K562 (cell line): Measurements from ENCODE around the gene POR. TPM values are rescaled to one million over a fixed set of nuclear protein-coding genes. Genes with fewer than 3 reads are reported as not detected.

ENCODE experiments used
- FOXA1 ChIP-seq: fragments of 450-650 bp; IDR thresholded peaks from 2 replicates; pipeline ENCODE4 v1.6.1; 2016; ENCODE audit warnings: mild to moderate bottlenecking, borderline replicate concordance
- IRF9 ChIP-seq: fragments of 450-650 bp; IDR thresholded peaks from 2 replicates; pipeline ENCODE4 v1.6.1; 2016; ENCODE audit warnings: missing biosample characterization, missing genetic modification characterization
- NFE2L1 ChIP-seq: fragments of 450-650 bp; IDR thresholded peaks from 2 replicates; pipeline ENCODE4 v1.6.1; 2016; ENCODE audit warnings: missing genetic modification characterization, low read depth, mild to moderate bottlenecking, missing compliant biosample characterization, moderate library complexity, borderline replicate concordance
- YY1 ChIP-seq, 3 experiments: IDR thresholded peaks; 2 replicates each; pipeline ENCODE4 v1.6.1; 2011; ENCODE audit warnings: low read length in 2 of 3, mild to moderate bottlenecking in 2 of 3, moderate library complexity in 2 of 3, borderline replicate concordance in 1 of 3, control low read depth in 1 of 3, low read depth in 1 of 3; ENCODE audit not compliant: insufficient read depth in 3 of 3, insufficient replicate concordance in 2 of 3, control insufficient read depth in 1 of 3, insufficient read length in 1 of 3; ENCODE audit errors: extremely low read depth in 1 of 3
- ZBTB26 ChIP-seq: fragments of 450-650 bp; formaldehyde crosslinking; IDR thresholded peaks from 2 replicates; pipeline ENCODE4 v1.4.0; 2022; ENCODE audit warnings: missing genetic modification characterization
- ZFP36 ChIP-seq: fragments of 150-350 bp; IDR thresholded peaks from 2 replicates; pipeline ENCODE4 v1.6.1; 2018; ENCODE audit warnings: low read length, low read depth; ENCODE audit not compliant: partially characterized antibody
- ZNF780A ChIP-seq: fragments of 250-450 bp; sonication (Bioruptor Pico); IDR thresholded peaks from 2 replicates; pipeline ENCODE4 v1.5.0; 2021; ENCODE audit warnings: mild to moderate bottlenecking
- polyA plus RNA-seq, 8 experiments: library from polyadenylated mRNA; depleted of rRNA in 4 of 8; stranded (reverse) in 5 of 8; unstranded in 3 of 8; fragments of >200 nt; fragmentation: Nextera tagmentation in 2 of 8; fragmentation: Illumina TruSeq in 1 of 8; extraction: Ambion mirVana in 2 of 8; extraction: Trizol in 1 of 8; gene quantifications; 2 replicates each; pipeline versions ENCODE4 v1.2.1 to v1.2.3, GENCODE V29; 2011 to 2014; ENCODE audit warnings: inconsistent platforms in 1 of 8, missing spikeins in 1 of 8
- total RNA-seq, 7 experiments: library from RNA; depleted of rRNA in 6 of 7; stranded (reverse); fragments of >200 nt in 6 of 7; fragmentation: Illumina TruSeq in 2 of 7; extraction: Trizol in 2 of 7; gene quantifications; 2 replicates each; pipeline versions ENCODE4 v1.2.1 to v1.2.3, GENCODE V29; 2011 to 2021; ENCODE audit warnings: low replicate concordance in 1 of 7
- TF ChIP-seq, protein P1 (sequence below): fragments of 450-650 bp; IDR thresholded peaks from 2 replicates; pipeline ENCODE4 v1.6.1; 2016; ENCODE audit warnings: borderline replicate concordance
- TF ChIP-seq, protein P2 (sequence below): sonication (generic); formaldehyde crosslinking; IDR thresholded peaks from 2 replicates; pipeline ENCODE4 v1.8.0; 2023; ENCODE audit warnings: mild to moderate bottlenecking, missing genetic modification reagents
- TF ChIP-seq, protein P3 (sequence below): sonication (generic); formaldehyde crosslinking; IDR thresholded peaks from 2 replicates; pipeline ENCODE4 v1.8.1; 2023; ENCODE audit warnings: mild to moderate bottlenecking, missing genetic modification reagents
- TF ChIP-seq, protein P4 (sequence below): fragments of 450-650 bp; IDR thresholded peaks from 2 replicates; pipeline ENCODE4 v1.7.1; 2018; ENCODE audit warnings: mild to moderate bottlenecking, low read depth; ENCODE audit not compliant: partially characterized antibody

Gene POR
- total and polyA plus RNA-seq, 9 of the 15 experiments (the other 6 are each of a cell fraction or from before 2014, with no cell fraction given), result 4.7 to 142 (median 40.8) TPM

- TF ChIP-seq, protein P1, sequence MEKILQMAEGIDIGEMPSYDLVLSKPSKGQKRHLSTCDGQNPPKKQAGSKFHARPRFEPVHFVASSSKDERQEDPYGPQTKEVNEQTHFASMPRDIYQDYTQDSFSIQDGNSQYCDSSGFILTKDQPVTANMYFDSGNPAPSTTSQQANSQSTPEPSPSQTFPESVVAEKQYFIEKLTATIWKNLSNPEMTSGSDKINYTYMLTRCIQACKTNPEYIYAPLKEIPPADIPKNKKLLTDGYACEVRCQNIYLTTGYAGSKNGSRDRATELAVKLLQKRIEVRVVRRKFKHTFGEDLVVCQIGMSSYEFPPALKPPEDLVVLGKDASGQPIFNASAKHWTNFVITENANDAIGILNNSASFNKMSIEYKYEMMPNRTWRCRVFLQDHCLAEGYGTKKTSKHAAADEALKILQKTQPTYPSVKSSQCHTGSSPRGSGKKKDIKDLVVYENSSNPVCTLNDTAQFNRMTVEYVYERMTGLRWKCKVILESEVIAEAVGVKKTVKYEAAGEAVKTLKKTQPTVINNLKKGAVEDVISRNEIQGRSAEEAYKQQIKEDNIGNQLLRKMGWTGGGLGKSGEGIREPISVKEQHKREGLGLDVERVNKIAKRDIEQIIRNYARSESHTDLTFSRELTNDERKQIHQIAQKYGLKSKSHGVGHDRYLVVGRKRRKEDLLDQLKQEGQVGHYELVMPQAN, result peak; percentile 87; the same call in 1 of the 2 replicates
- TF ChIP-seq ZFP36 (peak; percentile 43), YY1 (IDR thresholded peaks at IDR 0.05; ENCODE audit: borderline replicate concordance in 1 of 3, control insufficient read depth in 1 of 3, extremely low read depth in 1 of 3, insufficient read depth in 3 of 3, insufficient read length in 1 of 3, insufficient replicate concordance in 2 of 3, low read depth in 1 of 3, low read length in 2 of 3) (peak in 1 of 3 experiments; percentile 33), ZNF780A (CRISPR knock-in tag) (no peak), IRF9 (tag) (peak; percentile 64; the same call in 1 of the 2 replicates), ZBTB26 (CRISPR knock-in tag) (no peak), FOXA1 (no peak), NFE2L1 (tag) (peak; percentile 99)
- TF ChIP-seq, protein P2, sequence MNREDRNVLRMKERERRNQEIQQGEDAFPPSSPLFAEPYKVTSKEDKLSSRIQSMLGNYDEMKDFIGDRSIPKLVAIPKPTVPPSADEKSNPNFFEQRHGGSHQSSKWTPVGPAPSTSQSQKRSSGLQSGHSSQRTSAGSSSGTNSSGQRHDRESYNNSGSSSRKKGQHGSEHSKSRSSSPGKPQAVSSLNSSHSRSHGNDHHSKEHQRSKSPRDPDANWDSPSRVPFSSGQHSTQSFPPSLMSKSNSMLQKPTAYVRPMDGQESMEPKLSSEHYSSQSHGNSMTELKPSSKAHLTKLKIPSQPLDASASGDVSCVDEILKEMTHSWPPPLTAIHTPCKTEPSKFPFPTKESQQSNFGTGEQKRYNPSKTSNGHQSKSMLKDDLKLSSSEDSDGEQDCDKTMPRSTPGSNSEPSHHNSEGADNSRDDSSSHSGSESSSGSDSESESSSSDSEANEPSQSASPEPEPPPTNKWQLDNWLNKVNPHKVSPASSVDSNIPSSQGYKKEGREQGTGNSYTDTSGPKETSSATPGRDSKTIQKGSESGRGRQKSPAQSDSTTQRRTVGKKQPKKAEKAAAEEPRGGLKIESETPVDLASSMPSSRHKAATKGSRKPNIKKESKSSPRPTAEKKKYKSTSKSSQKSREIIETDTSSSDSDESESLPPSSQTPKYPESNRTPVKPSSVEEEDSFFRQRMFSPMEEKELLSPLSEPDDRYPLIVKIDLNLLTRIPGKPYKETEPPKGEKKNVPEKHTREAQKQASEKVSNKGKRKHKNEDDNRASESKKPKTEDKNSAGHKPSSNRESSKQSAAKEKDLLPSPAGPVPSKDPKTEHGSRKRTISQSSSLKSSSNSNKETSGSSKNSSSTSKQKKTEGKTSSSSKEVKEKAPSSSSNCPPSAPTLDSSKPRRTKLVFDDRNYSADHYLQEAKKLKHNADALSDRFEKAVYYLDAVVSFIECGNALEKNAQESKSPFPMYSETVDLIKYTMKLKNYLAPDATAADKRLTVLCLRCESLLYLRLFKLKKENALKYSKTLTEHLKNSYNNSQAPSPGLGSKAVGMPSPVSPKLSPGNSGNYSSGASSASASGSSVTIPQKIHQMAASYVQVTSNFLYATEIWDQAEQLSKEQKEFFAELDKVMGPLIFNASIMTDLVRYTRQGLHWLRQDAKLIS, result no peak
- TF ChIP-seq, protein P3, sequence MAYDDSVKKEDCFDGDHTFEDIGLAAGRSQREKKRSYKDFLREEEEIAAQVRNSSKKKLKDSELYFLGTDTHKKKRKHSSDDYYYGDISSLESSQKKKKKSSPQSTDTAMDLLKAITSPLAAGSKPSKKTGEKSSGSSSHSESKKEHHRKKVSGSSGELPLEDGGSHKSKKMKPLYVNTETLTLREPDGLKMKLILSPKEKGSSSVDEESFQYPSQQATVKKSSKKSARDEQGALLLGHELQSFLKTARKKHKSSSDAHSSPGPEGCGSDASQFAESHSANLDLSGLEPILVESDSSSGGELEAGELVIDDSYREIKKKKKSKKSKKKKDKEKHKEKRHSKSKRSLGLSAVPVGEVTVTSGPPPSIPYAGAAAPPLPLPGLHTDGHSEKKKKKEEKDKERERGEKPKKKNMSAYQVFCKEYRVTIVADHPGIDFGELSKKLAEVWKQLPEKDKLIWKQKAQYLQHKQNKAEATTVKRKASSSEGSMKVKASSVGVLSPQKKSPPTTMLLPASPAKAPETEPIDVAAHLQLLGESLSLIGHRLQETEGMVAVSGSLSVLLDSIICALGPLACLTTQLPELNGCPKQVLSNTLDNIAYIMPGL (CRISPR knock-in tag), result no peak
- TF ChIP-seq, protein P4, sequence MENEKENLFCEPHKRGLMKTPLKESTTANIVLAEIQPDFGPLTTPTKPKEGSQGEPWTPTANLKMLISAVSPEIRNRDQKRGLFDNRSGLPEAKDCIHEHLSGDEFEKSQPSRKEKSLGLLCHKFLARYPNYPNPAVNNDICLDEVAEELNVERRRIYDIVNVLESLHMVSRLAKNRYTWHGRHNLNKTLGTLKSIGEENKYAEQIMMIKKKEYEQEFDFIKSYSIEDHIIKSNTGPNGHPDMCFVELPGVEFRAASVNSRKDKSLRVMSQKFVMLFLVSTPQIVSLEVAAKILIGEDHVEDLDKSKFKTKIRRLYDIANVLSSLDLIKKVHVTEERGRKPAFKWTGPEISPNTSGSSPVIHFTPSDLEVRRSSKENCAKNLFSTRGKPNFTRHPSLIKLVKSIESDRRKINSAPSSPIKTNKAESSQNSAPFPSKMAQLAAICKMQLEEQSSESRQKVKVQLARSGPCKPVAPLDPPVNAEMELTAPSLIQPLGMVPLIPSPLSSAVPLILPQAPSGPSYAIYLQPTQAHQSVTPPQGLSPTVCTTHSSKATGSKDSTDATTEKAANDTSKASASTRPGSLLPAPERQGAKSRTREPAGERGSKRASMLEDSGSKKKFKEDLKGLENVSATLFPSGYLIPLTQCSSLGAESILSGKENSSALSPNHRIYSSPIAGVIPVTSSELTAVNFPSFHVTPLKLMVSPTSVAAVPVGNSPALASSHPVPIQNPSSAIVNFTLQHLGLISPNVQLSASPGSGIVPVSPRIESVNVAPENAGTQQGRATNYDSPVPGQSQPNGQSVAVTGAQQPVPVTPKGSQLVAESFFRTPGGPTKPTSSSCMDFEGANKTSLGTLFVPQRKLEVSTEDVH, result peak; percentile 55
Measured at GRCh38 chr7:75937958-75938786, 23.2 kb downstream of the POR start (continued).
